Left renal pelvis (tissue), 4 donors: ENCODE data around the gene KSR2. TPM values are rescaled to one million over a fixed set of nuclear protein-coding genes. Genes with fewer than 3 reads are reported as not detected.
"Not testable (repeated sequence)": the region's sequence is repeated elsewhere in the genome, so short reads cannot be mapped to it uniquely, and the experiment has no call there.

Experiments used
- DNase-seq, 4 donors: peaks; one replicate each; pipeline ENCODE4 v3.0.0-alpha.2; 2013; ENCODE audit warnings: low read depth in 4 of 4, low spot score in 3 of 4
- polyA plus RNA-seq, 4 donors: library from polyadenylated mRNA; unstranded; fragments of 120-200 nt; gene quantifications; one replicate each; pipeline ENCODE4 v1.2.1, GENCODE V29; 2013; ENCODE audit not compliant: insufficient read length in 4 of 4

The KSR2 gene
- polyA plus RNA-seq, 4 donors, result 0.04 to 1.0 (median 0.66) TPM

DNA sequence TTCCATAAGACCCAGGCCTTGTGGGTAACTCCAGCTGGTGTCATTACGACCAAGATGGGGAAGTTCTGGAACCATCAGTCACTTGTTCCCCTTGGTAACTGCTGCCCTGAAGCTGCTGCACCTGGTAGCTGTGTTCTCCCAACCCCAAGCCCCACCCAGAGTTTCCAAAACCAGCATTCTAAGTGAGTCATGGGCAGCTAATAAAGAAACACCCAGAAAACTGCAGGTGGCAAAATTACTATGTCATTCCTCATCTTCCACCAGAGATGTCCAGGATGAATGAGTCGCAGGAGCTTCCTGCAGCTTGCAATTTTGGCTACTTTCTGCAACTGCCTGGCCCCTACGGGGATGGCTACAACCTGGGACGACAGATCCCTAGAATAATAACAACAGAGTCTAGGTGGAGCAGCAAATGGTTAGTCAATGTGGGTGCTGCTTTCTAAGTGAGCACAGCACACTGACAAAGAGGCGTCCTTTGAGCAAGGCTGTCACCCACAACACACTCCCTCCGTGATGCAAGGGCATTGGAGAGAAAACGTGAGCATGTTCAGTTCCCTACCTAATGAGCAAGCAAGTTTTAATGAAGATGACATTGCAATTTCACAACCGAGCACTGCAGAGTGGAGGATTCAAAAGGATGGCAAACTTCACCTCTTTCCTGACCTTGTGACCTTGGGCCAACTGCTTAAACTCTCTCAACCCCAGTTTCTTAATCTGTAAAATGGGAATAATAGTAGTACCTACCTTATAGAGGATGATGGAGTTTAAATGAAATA, 306.0 kb downstream of the KSR2 start:
- no peak for DNase-seq

DNA sequence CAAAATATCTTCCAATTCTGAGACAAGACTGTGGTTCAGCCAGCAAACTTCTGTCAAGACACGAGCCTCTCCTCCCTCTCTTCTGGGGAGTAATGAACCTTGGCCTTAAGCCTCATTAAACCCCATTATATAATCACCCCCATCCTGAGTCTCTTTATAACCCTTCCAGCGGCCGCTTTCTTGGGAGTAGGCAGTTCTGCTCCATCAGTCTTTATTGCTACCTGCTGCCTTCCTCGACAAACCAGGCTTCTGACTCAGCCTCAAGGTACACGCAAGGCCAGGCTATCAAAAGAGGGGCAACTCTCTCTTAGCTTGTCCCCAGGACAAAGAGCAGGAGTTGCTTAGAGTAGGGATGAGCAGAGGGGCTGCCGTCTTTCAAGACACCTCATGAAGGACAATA, 306.6 kb downstream of the KSR2 start:
- peak in 1 of 4 donors; percentile 29 for DNase-seq

DNA sequence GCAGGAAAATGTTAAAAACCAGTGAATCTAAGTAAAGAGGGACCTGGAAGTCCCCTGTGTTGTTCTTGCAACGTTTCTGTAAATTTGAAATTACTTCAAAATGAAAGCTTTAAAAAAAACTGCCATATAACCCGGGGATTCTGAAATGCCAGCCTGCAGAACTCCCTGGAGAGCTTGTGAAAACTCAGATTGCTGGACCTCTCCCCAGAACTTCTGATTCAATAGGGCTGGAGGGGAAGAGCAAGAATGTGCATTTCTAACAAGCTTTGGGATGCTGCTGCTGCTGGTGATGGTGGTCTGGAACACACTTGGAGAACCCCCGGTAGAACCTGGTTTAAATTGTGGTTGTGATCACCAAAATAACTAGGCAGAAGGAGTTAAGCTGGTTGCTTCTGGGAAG, 307.3 kb downstream of the KSR2 start:
- DNase-seq, result no peak

GRCh38 chr12:117660896-117661295, 307.9 kb downstream of the KSR2 start:
- no peak for DNase-seq

GRCh38 chr12:117658226-117658625, 310.6 kb downstream of the KSR2 start:
- no peak for DNase-seq

DNA sequence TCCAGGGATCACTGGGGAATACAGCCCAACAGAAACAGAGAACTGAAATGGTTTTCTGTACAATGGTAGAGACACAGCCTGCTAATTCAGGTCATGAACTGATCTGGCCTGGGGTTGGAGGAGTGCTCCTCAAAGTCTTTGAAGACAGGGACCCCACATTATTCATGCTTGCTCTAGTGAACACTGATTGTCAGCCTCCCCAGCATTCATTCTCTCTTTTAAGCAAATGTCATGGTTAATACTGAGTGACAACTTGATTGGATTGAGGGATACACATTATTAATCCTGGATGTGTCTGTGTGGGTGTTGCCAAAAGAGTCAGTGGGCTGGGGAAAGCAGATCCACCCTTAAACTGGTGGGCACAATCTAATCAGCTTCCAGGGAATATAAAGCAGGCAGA, 319.0 kb downstream of the KSR2 start:
- DNase-seq, result no peak

DNA sequence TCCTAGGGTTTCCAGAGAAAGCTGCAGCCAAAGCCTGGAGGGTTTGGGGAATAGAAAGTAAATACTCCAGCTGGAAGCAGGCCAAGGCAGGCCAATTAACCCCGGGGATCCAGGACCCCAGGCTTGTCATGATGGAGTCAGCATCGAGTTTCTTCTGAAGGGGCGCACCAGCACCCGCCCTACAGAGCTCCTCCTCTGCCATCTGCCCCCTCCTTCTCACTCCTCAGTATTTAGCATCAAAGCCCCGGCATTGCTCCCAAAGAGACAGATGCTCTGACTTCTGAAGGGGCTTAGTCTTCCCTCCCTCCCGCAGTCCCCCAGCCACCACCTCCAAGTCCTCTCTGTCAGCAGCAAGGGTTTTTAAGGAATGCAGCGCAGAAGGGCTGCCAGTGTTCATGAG, 322.3 kb downstream of the KSR2 start:
- DNase-seq, result no peak

DNA sequence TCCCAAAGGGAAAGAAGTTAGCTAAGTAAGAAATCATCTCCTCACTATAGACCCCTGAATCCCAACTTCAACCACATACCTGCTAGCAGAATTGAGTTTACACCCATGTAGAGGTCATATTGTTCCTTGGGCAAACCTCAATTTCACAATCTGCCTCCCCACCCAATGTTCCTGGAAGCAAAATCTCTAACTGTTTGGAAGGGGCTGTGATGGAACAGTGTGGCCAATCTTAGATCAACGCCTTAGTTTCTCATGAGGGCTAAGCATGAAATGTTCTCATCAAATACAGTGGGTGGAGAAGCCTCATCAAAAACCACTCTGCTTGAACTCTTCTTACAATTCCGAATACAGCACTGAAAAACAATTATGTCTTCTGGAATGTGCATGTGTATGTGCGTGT, 323.3 kb downstream of the KSR2 start:
- no peak for DNase-seq

GRCh38 chr12:117643971-117644370, 324.8 kb downstream of the KSR2 start:
- no peak for DNase-seq

DNA sequence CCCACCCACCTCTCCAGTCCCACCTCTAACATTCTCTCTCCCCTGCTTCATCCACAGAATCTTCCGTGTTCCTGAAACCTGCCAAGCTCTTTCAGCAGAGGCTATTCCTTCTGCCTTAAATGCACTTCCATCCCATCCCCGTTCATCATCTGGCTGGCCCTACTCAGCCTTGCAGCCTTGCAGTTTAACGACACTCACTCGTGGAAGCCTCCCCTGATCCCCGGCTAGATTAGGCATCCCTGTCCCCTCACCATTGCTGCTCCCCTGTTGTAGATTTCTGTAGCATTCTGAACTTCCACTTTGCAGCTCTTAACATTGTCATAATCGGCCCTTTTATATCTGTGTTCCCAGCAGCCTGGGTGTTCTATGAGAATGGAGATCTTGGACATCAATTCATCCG, 326.9 kb downstream of the KSR2 start:
- DNase-seq, result no peak

- DNase-seq, result no peak
These were observed 328.3 kb downstream of the KSR2 start for GRCh38 chr12:117640511-117640910.

GRCh38 chr12:117629454-117629853, 339.3 kb downstream of the KSR2 start:
- no peak for DNase-seq

GRCh38 chr12:117628711-117629110, 340.1 kb downstream of the KSR2 start:
- not testable (repeated sequence) for DNase-seq

DNA sequence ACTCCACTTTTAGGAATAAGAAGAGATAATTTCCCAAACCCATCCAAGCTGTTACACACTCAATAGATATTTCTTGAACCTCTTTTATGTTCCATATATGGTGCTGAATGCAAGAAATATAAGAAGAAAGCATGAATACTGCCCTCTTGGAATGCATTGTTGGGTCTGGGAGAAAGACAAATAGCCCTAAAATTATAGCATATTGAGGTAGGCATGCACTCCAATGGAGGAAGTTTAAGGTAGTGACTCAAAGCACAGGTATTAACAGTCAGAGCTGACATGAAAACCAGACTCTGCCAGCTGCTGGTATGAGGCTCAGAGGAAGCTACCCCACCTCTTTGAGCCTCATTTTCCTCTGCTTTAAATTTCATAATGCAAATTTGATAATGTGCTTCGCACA, 346.0 kb downstream of the KSR2 start:
- DNase-seq, result no peak

GRCh38 chr12:117622087-117622486, 346.7 kb downstream of the KSR2 start:
- DNase-seq, result no peak

DNA sequence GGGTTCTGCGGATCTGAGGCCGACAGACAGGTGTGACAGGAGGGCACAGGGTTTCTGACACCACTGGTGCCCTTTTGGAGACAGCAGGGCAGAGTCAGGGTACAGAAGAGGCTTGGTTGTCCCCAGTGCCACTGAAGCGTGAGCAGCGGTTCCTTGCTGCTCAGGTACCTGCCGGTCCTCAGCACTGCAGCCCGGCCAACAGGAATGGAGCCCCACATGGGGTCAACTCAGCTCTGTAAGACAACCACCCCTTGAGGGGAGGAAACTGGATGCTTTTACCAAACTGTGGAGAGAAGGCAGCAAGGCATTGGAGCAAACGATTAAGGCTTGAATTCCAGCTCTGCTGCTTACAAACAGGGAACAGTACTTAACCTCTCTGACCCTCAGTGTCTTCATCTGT, 361.0 kb downstream of the KSR2 start:
- no peak for DNase-seq

DNA sequence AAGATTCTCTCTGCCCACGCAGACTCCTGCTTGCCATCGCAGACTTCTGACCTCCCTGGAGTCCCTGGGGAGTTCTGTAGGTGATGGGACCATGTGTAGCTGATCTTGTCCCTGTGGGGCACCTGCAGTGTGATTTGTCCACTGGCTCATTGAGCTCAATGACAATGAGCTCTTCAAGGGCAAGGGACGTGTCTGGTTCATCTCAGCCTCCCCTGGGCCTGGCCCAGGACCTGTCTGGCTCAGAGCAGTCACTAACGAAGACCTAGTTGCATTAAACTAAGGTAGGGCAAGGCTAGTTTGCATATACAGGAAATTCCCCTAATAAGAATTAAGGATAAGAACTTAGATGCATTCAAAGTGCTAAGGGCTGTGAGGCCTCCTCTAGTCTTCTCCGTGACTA, 361.8 kb downstream of the KSR2 start:
- DNase-seq, result no peak

DNA sequence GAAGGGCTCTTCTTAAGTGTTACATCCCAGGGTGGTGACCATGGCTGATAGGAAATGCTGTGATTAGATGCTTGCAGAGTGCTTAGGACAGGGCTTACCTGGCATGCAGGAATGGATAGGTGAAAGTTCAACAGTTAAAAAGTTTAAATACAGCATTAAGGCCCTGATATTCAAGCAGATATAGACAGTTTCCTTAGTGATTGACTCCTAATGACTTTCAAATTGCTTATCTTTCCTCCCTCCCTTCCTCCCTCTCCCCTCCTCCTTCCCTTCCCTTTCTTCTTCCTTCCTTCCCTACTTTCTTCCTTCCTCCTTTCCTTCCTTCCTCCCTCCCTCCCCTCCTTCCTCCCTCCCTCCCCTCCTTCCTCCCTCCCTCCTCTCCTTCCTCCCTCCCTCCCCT, 362.8 kb downstream of the KSR2 start:
- no peak for DNase-seq

GRCh38 chr12:117603316-117604113, 365.3 kb downstream of the KSR2 start:
- DNase-seq, result no peak

DNA sequence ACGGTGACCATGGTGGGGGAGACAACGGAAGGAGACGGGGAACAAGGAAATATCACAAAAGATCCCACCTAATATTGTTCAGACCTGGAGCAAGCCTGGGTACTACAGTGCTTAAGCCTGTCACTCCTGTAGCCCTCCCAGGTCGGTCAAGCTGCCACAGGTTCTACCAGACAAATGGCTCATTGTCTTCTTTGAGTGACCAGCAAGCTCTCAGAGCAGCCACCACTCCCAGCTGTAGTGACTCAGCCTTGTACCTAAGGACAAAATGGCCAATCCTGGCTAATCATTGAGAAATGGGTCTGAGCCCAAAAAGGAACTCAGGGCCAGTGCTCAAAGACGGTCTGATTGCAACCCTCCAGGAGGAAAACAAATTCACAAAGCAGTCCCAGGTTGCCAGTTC, 368.9 kb downstream of the KSR2 start:
- no peak for DNase-seq

- DNase-seq, result no peak
These were observed 371.8 kb downstream of the KSR2 start for GRCh38 chr12:117596968-117597367.

- DNase-seq, result no peak
These were observed 373.0 kb downstream of the KSR2 start for GRCh38 chr12:117595751-117596150.
